Epithelial cell of proximal tubule (primary cell): Measurements from ENCODE around the gene CTDP1. TPM values are rescaled to one million over a fixed set of nuclear protein-coding genes. Genes with fewer than 3 reads are reported as not detected.

Experiments
- DNase-seq: peaks from one replicate; pipeline ENCODE4 v3.0.0-alpha.2; 2011; ENCODE audit warnings: low read depth
- H3K4me3 ChIP-seq: 2 replicates; pipeline ENCODE4 v1.5.1; 2011; ENCODE audit warnings: low read depth, mild to moderate bottlenecking, low read length
- CTCF ChIP-seq: conservative IDR thresholded peaks from 2 replicates; pipeline ENCODE4 v1.5.1; 2012; ENCODE audit warnings: low read depth, mild to moderate bottlenecking, low read length
- total RNA-seq: library from RNA; depleted of rRNA; stranded (reverse); fragments of >200 nt; gene quantifications from 2 replicates; pipeline ENCODE4 v1.2.3, GENCODE V29; 2015

Gene CTDP1
- total RNA-seq, 1 donor from 2014 or later: 13.9 TPM

GRCh38 chr18:79644666-79645057 lies 34.9 kb upstream of the CTDP1 start:
- DNase-seq: no peak
- TF ChIP-seq CTCF: no peak
- H3K4me3 ChIP-seq: no peak overlapping the region

GRCh38 chr18:79645291-79645983 lies 34.2 kb upstream of the CTDP1 start:
- no peak overlapping the region for H3K4me3 ChIP-seq
- no peak for TF ChIP-seq CTCF
- DNase-seq: no peak

- TF ChIP-seq CTCF: no peak
- DNase-seq: no peak
- H3K4me3 ChIP-seq: no peak overlapping the region
Observed at GRCh38 chr18:79647307-79647706, 32.3 kb upstream of the CTDP1 start.

GRCh38 chr18:79650959-79651358 lies 28.6 kb upstream of the CTDP1 start:
- no peak overlapping the region for H3K4me3 ChIP-seq
- DNase-seq: no peak
- no peak for TF ChIP-seq CTCF

- H3K4me3 ChIP-seq: no peak overlapping the region
- no peak for TF ChIP-seq CTCF
- DNase-seq: no peak
Observed at GRCh38 chr18:79657342-79657996, 22.1 kb upstream of the CTDP1 start.

GRCh38 chr18:79658366-79658765 lies 21.2 kb upstream of the CTDP1 start:
- TF ChIP-seq CTCF: no peak
- no peak for DNase-seq
- no peak overlapping the region for H3K4me3 ChIP-seq

GRCh38 chr18:79659733-79660132 lies 19.9 kb upstream of the CTDP1 start:
- no peak for TF ChIP-seq CTCF

More at GRCh38 chr18:79659733-79660132, 19.9 kb upstream of the CTDP1 start:
- no peak overlapping the region for H3K4me3 ChIP-seq
- no peak for DNase-seq
